Retinal pigment epithelial cell (primary cell): ENCODE results near the gene GLRX.
"Not testable (repeated sequence)": the region's sequence is repeated elsewhere in the genome, so short reads cannot be mapped to it uniquely, and the experiment has no call there.

Experiments
- DNase-seq: peaks from one replicate; pipeline ENCODE4 v3.0.0-alpha.2; 2010; ENCODE audit warnings: low read depth
- H3K4me3 ChIP-seq: 2 replicates; pipeline ENCODE4 v1.5.1; 2011; ENCODE audit warnings: mild to moderate bottlenecking, low read length, control low read depth, moderate library complexity
- CTCF ChIP-seq: conservative IDR thresholded peaks from 2 replicates; pipeline ENCODE4 v1.5.1; 2011; ENCODE audit warnings: low read depth, low read length, control low read depth, inconsistent platforms

Gene GLRX

GRCh38 chr5:95822542-95823181 is at the start of gene GLRX:
TSS of gene GLRX (minus strand) at chr5:95822726. CDS start at chr5:95822662, 64 bp downstream.
- TF ChIP-seq CTCF: no peak
- no peak for DNase-seq
- peak within 1 kb of the TSS; percentile 68 for H3K4me3 ChIP-seq

GRCh38 chr5:95871146-95871806 is 48.8 kb upstream of the GLRX start:
- no peak overlapping the region for H3K4me3 ChIP-seq
- no peak for TF ChIP-seq CTCF
- DNase-seq: no peak

GRCh38 chr5:95870105-95870672 is 47.7 kb upstream of the GLRX start:
- TF ChIP-seq CTCF: no peak
- DNase-seq: no peak
- no peak overlapping the region for H3K4me3 ChIP-seq

GRCh38 chr5:95869173-95869855 is 46.8 kb upstream of the GLRX start:
- not testable (repeated sequence) for DNase-seq, H3K4me3 ChIP-seq

- DNase-seq: no peak
- no peak for TF ChIP-seq CTCF
- no peak overlapping the region for H3K4me3 ChIP-seq
Measured at GRCh38 chr5:95868136-95868535, 45.6 kb upstream of the GLRX start.

- H3K4me3 ChIP-seq: no peak overlapping the region
- no peak for TF ChIP-seq CTCF
- DNase-seq: no peak
Measured at GRCh38 chr5:95866435-95867040, 44.0 kb upstream of the GLRX start.

GRCh38 chr5:95864944-95865504 is 42.5 kb upstream of the GLRX start:
- DNase-seq: no peak
- H3K4me3 ChIP-seq: no peak overlapping the region
- TF ChIP-seq CTCF: no peak
